ENCODE results near the gene ST6GALNAC2.
"Not testable (repeated sequence)": the region's sequence is repeated elsewhere in the genome, so short reads cannot be mapped to it uniquely, and the experiment has no call there.

Gene ST6GALNAC2

DNA sequence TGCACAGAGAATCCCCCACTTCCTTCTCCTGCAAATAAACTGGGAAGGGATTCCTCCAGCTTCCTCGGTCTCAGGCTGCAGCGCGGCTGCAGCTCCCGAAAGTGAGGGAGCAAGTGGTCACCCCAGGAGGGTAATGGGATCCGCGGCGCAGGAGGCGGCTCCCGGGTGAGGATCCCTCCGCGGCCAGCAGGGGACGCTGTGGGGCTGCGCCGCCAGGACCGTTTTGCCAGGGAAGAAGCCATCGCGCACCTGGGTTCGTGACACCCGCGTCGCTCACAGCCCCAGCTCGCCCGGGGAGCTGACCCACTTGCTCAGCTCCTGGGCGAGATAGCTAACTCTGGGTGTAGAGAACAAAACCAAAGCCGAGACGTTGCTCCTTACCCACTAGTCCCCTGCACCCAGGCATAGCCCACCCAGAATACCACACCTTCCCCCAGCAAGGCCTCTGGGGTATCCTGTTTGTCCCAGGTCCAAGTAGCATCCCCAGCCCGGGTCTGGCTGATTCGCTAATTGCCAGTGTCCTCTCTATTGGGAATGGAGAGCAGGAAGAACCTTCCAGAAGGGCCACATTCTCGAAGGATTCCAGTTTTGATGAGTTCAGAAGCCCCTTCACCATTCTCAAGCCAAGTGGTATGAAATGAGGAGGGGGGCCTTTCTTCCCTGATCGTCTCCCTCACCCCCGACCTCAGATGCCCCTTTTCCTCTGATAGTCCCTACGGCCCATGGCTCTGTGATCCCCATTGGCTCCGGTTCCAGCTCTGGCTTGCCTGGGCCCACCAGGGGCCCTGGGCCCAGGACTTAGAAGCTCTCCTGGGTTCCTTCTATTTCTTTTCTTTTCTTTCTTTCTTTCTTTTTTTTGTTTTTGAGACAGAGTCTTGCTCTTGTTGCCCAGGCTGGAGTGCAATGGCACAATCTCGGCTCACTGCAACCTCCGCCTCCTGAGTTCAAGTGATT lies 62.3 kb downstream of the ST6GALNAC2 start:
- Histone ChIP-seq H2AFZ (ENCODE audit: insufficient read depth, low read length, poor library complexity) (no peak overlapping the region), H3K23ac (ENCODE audit: low read length) (no peak overlapping the region), H3K27ac (ENCODE audit: low read depth, low read length) (no peak overlapping the region), H3K27me3 (ENCODE audit: insufficient read depth, low read length) (no peaks in the 10 kb centered on the region), H3K79me1 (ENCODE audit: low read length) (no peaks in the 10 kb centered on the region), H2BK5ac (ENCODE audit: low read depth, low read length, poor library complexity) (no peak overlapping the region), H3K79me2 (ENCODE audit: control insufficient read depth, insufficient read depth, low read length, poor library complexity) (no peaks in the 10 kb centered on the region), H4K8ac (ENCODE audit: low read depth, low read length) (no peak overlapping the region), H4K12ac (ENCODE audit: low read depth, low read length) (no peak overlapping the region), H3K18ac (ENCODE audit: low read length) (no peak overlapping the region), H2AK5ac (ENCODE audit: low read length) (peak overlapping the region; percentile 57), H4K91ac (ENCODE audit: low read depth, low read length) (no peak overlapping the region), H2BK120ac (ENCODE audit: insufficient read depth, low read length, poor library complexity) (no peak overlapping the region), H3K14ac (ENCODE audit: low read length) (no peak overlapping the region), H3K36me3 (ENCODE audit: control insufficient read depth in 1 of 2, insufficient read depth in 2 of 2, low read length in 2 of 2) (no peaks in the 10 kb centered on the region), H3K4ac (ENCODE audit: low read depth, low read length) (no peak overlapping the region), H3K9me3 (ENCODE audit: insufficient read depth, low read depth, low read length) (no peaks in the 10 kb centered on the region), H3K4me2 (ENCODE audit: low read length) (peak overlapping the region; percentile 48), H3K4me3 (ENCODE audit: low read depth, low read length) (no peak overlapping the region), H2BK12ac (ENCODE audit: low read length) (no peak overlapping the region), H3K9ac (ENCODE audit: low read length) (peak overlapping the region; percentile 55), H3K4me1 (ENCODE audit: control insufficient read depth in 1 of 2, insufficient read depth in 2 of 2, low read length in 2 of 2) (peaks cover 10 to 17% of the 10 kb centered on the region in 2 experiments)
- peak; percentile 57 to 79 for DNase-seq
- no CpG with 5 or more reads among the region's 35 CpGs for WGBS (ENCODE audit: extremely low coverage, insufficient coverage, insufficient read length)

DNA sequence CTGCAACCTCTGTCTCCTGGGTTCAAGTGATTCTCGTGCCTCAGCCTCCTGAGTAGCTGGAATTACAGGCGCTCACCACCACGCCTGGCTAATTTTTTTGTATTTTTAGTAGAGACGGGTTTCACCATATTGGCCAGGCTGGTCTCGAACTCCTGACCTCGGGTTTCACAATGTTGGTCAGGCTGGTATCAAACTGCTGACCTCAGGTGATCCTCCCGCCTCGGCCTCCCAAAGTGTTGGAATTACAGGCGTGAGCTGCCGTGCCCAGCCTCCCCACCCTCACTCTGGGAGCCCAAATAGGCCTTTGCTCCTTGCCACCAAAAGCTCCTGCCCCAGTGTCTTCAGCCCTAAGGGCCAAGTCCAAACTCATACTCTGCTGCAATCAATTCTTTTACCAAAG lies 64.0 kb downstream of the ST6GALNAC2 start:
- H3K4me1 ChIP-seq (ENCODE audit: control insufficient read depth in 1 of 2, insufficient read depth in 2 of 2, low read length in 2 of 2); H3K27me3 ChIP-seq (ENCODE audit: insufficient read depth, low read length); H4K8ac ChIP-seq (ENCODE audit: low read depth, low read length); H2AK5ac ChIP-seq (ENCODE audit: low read length); H3K36me3 ChIP-seq (ENCODE audit: control insufficient read depth in 1 of 2, insufficient read depth in 2 of 2, low read length in 2 of 2); DNase-seq; H4K91ac ChIP-seq (ENCODE audit: low read depth, low read length); H2BK5ac ChIP-seq (ENCODE audit: low read depth, low read length, poor library complexity); H2BK120ac ChIP-seq (ENCODE audit: insufficient read depth, low read length, poor library complexity); H2BK12ac ChIP-seq (ENCODE audit: low read length); H3K9ac ChIP-seq (ENCODE audit: low read length); H3K27ac ChIP-seq (ENCODE audit: low read depth, low read length); H3K18ac ChIP-seq (ENCODE audit: low read length); H3K79me1 ChIP-seq (ENCODE audit: low read length); H2AFZ ChIP-seq (ENCODE audit: insufficient read depth, low read length, poor library complexity); H3K79me2 ChIP-seq (ENCODE audit: control insufficient read depth, insufficient read depth, low read length, poor library complexity); H3K4ac ChIP-seq (ENCODE audit: low read depth, low read length); H3K4me2 ChIP-seq (ENCODE audit: low read length); H3K9me3 ChIP-seq (ENCODE audit: insufficient read depth, low read depth, low read length); H3K4me3 ChIP-seq (ENCODE audit: low read depth, low read length); H3K23ac ChIP-seq (ENCODE audit: low read length); H3K14ac ChIP-seq (ENCODE audit: low read length); H4K12ac ChIP-seq (ENCODE audit: low read depth, low read length): not testable (repeated sequence)
- WGBS (ENCODE audit: extremely low coverage, insufficient coverage, insufficient read length) = no CpG with 5 or more reads among the region's 10 CpGs

DNA sequence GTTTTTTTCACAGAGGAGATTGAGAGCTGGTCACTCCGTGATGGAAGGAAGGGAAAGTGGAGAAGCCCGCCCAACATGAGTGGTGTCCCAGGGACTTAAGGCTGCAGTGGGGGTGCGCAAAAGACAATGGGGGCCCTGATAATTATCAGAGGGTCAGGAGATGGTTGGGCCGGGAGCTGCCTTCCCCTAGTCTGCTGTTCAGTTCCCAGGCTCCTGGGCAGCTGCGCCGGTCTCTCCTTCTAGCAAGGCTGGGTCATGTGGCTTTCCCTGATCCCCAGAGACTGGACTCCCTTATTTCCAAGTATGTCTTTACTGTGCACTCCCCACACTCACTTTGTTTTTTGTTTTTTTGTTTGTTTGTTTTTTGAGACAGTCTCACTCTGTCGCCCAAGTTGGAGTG lies 64.4 kb downstream of the ST6GALNAC2 start:
- Histone ChIP-seq H3K4me1 (ENCODE audit: control insufficient read depth in 1 of 2, insufficient read depth in 2 of 2, low read length in 2 of 2) (peaks cover 5 to 8% of the 10 kb centered on the region in 2 experiments), H3K4me2 (ENCODE audit: low read length) (no peak overlapping the region), H3K27ac (ENCODE audit: low read depth, low read length) (no peak overlapping the region), H2BK120ac (ENCODE audit: insufficient read depth, low read length, poor library complexity) (no peak overlapping the region), H3K18ac (ENCODE audit: low read length) (no peak overlapping the region), H4K8ac (ENCODE audit: low read depth, low read length) (no peak overlapping the region), H2BK12ac (ENCODE audit: low read length) (no peak overlapping the region), H2AK5ac (ENCODE audit: low read length) (no peak overlapping the region), H3K4me3 (ENCODE audit: low read depth, low read length) (no peak overlapping the region), H3K9me3 (ENCODE audit: insufficient read depth, low read depth, low read length) (peaks cover 3% of the 10 kb centered on the region), H3K23ac (ENCODE audit: low read length) (no peak overlapping the region), H3K79me2 (ENCODE audit: control insufficient read depth, insufficient read depth, low read length, poor library complexity) (no peaks in the 10 kb centered on the region), H4K91ac (ENCODE audit: low read depth, low read length) (no peak overlapping the region), H3K36me3 (ENCODE audit: control insufficient read depth in 1 of 2, insufficient read depth in 2 of 2, low read length in 2 of 2) (no peaks in the 10 kb centered on the region), H3K4ac (ENCODE audit: low read depth, low read length) (no peak overlapping the region), H2BK5ac (ENCODE audit: low read depth, low read length, poor library complexity) (no peak overlapping the region), H2AFZ (ENCODE audit: insufficient read depth, low read length, poor library complexity) (no peak overlapping the region), H3K27me3 (ENCODE audit: insufficient read depth, low read length) (no peaks in the 10 kb centered on the region), H3K9ac (ENCODE audit: low read length) (no peak overlapping the region), H3K79me1 (ENCODE audit: low read length) (no peaks in the 10 kb centered on the region), H4K12ac (ENCODE audit: low read depth, low read length) (no peak overlapping the region), H3K14ac (ENCODE audit: low read length) (no peak overlapping the region)
- DNase-seq = no peak
- WGBS (ENCODE audit: extremely low coverage, insufficient coverage, insufficient read length) = no CpG with 5 or more reads among the region's 7 CpGs

DNA sequence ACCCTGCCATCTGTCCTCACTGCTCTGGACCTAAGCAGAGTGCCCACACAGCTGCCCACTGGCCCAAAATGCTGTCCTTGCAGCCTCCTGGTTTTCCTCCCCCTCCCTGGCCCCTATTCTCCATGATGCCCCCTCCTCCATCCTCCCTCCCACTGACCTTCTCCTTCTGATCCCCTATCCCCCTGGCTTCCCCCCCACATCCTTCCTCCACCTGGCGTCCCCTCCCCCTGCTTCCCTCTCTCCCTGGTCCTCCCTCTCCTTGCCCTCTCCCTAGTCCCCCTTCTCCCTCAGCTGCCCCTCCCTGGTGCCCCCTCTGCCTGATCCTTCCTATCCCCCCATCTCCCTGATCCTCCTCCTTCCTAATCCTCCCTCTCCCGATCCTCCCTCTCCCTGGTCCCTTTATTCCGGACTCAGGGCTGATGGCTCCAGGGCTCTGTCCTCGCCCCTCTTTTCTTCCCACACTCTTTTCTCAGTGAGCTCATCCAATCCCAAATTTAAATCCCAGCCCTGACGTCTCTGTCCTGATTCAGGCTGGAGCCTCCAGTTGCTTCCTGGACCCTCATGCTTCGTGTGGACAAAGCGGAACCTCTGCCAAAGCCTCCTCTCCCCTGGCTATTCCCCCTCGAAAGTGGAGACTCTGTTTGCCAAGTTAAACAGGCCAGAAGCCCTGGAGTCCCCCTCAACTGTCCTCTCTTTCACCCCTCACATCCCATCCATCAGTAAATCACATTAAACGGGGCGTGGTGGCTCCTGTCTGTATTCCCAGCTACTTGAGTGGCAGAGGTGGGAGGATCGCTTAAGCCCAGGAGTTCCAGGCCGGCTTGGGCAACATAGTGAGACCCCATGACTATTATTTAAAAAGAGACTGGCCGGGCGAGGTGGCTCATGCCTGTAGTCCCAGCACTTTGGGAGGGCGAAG lies 66.4 kb downstream of the ST6GALNAC2 start:
- no peaks in the 10 kb centered on the region for H3K36me3 ChIP-seq (ENCODE audit: control insufficient read depth in 1 of 2, insufficient read depth in 2 of 2, low read length in 2 of 2)
- no peak overlapping the region for H2BK5ac ChIP-seq (ENCODE audit: low read depth, low read length, poor library complexity)
- no peak overlapping the region for H3K4me2 ChIP-seq (ENCODE audit: low read length)
- H4K91ac ChIP-seq (ENCODE audit: low read depth, low read length) = no peak overlapping the region
- no peak overlapping the region for H2BK12ac ChIP-seq (ENCODE audit: low read length)
- H2AK5ac ChIP-seq (ENCODE audit: low read length) = no peak overlapping the region
- no peaks in the 10 kb centered on the region for H3K79me2 ChIP-seq (ENCODE audit: control insufficient read depth, insufficient read depth, low read length, poor library complexity)
- H3K4me3 ChIP-seq (ENCODE audit: low read depth, low read length) = no peak overlapping the region
- H4K8ac ChIP-seq (ENCODE audit: low read depth, low read length) = no peak overlapping the region
- H3K79me1 ChIP-seq (ENCODE audit: low read length) = no peaks in the 10 kb centered on the region
- H3K27me3 ChIP-seq (ENCODE audit: insufficient read depth, low read length) = no peaks in the 10 kb centered on the region
- peaks cover 3% of the 10 kb centered on the region for H3K9me3 ChIP-seq (ENCODE audit: insufficient read depth, low read depth, low read length)
- no peak for DNase-seq
- H3K4ac ChIP-seq (ENCODE audit: low read depth, low read length) = no peak overlapping the region
- no peak overlapping the region for H3K18ac ChIP-seq (ENCODE audit: low read length)
- H3K14ac ChIP-seq (ENCODE audit: low read length) = no peak overlapping the region
- H3K4me1 ChIP-seq (ENCODE audit: control insufficient read depth in 1 of 2, insufficient read depth in 2 of 2, low read length in 2 of 2) = peaks cover 0 to 4% of the 10 kb centered on the region in 2 experiments
- H2BK120ac ChIP-seq (ENCODE audit: insufficient read depth, low read length, poor library complexity) = no peak overlapping the region
- H3K23ac ChIP-seq (ENCODE audit: low read length) = no peak overlapping the region
- no peak overlapping the region for H4K12ac ChIP-seq (ENCODE audit: low read depth, low read length)
- no peak overlapping the region for H2AFZ ChIP-seq (ENCODE audit: insufficient read depth, low read length, poor library complexity)
- no peak overlapping the region for H3K9ac ChIP-seq (ENCODE audit: low read length)
- no CpG with 5 or more reads among the region's 15 CpGs for WGBS (ENCODE audit: extremely low coverage, insufficient coverage, insufficient read length)
- no peak overlapping the region for H3K27ac ChIP-seq (ENCODE audit: low read depth, low read length)
